HFFc6 (cell line): Measurements from ENCODE around the gene HIGD1C. TPM values are rescaled to one million over a fixed set of nuclear protein-coding genes. Genes with fewer than 3 reads are reported as not detected.
"Not testable (repeated sequence)": the region's sequence is repeated elsewhere in the genome, so short reads cannot be mapped to it uniquely, and the experiment has no call there.

Experiments
- DNase-seq: peaks from one replicate; pipeline ENCODE4 v3.0.0-alpha.2; 2018
- H3K27ac Mint-ChIP-seq: 2 replicates; pipeline ENCODE4 v1.8.0; 2020; ENCODE audit warnings: mild to moderate bottlenecking, mixed read lengths
- H3K27me3 Mint-ChIP-seq: 2 replicates; pipeline ENCODE4 v1.8.0; 2021; ENCODE audit warnings: mild to moderate bottlenecking, moderate library complexity, mixed read lengths; ENCODE audit not compliant: insufficient read depth
- H3K36me3 Mint-ChIP-seq: 2 replicates; pipeline ENCODE4 v1.8.0; 2021; ENCODE audit warnings: low read depth, mixed read lengths
- H3K4me1 Mint-ChIP-seq: 2 replicates; pipeline ENCODE4 v1.8.0; 2020; ENCODE audit warnings: low read depth, mixed read lengths
- H3K4me3 Mint-ChIP-seq: 2 replicates; pipeline ENCODE4 v1.8.0; 2020; ENCODE audit warnings: mild to moderate bottlenecking, moderate library complexity, mixed read lengths
- H3K9me3 Mint-ChIP-seq: 2 replicates; pipeline ENCODE4 v1.8.0; 2020; ENCODE audit warnings: mild to moderate bottlenecking, mixed read lengths
- CTCF ChIP-seq: fragments of 200-600 bp; sonication (generic); IDR thresholded peaks from 2 replicates; pipeline ENCODE4 v1.5.0; 2021; ENCODE audit warnings: antibody characterized with exemption, mild to moderate bottlenecking
- total RNA-seq, 6 experiments: library from RNA; stranded (reverse); fragmentation: NEBNext Ultra II Directional; extraction: Animal tissue kit (Norgen Biotek cat#: 25700); gene quantifications; 2 replicates in 1 of 6; 3 replicates in 5 of 6; pipeline ENCODE4 v1.2.3, GENCODE V29; 2021

HIGD1C gene
- total RNA-seq, 6 experiments from 2014 or later: not detected

- TF ChIP-seq CTCF: no peak
- Mint-ChIP-seq H3K4me3 (no peak overlapping the region), H3K36me3 (no peaks in the 10 kb centered on the region), H3K27me3 (peaks cover 7% of the 10 kb centered on the region), H3K9me3 (no peaks in the 10 kb centered on the region), H3K27ac (no peak overlapping the region), H3K4me1 (peaks cover 10% of the 10 kb centered on the region; the same call in 1 of the 2 replicates)
- no peak for DNase-seq
Observed at GRCh38 chr12:50949801-50950302, 2.5 kb upstream of the HIGD1C start.

- H3K27me3 Mint-ChIP-seq: peaks cover 7% of the 10 kb centered on the region
- H3K4me3 Mint-ChIP-seq: no peak overlapping the region
- H3K4me1 Mint-ChIP-seq: peaks cover 10% of the 10 kb centered on the region; the same call in 1 of the 2 replicates
- no peak overlapping the region for H3K27ac Mint-ChIP-seq
- H3K36me3 Mint-ChIP-seq: no peaks in the 10 kb centered on the region
- H3K9me3 Mint-ChIP-seq: no peaks in the 10 kb centered on the region
- no peak for DNase-seq
- no peak for TF ChIP-seq CTCF
Observed at GRCh38 chr12:50951112-50951511, 1.2 kb upstream of the HIGD1C start.

GRCh38 chr12:50953047-50953446 is 703 bp downstream of the HIGD1C start:
- TF ChIP-seq CTCF: no peak
- no peak overlapping the region for H3K4me3 Mint-ChIP-seq

GRCh38 chr12:50954789-50955188 is 2.4 kb downstream of the HIGD1C start:
- not testable (repeated sequence) for H3K36me3 Mint-ChIP-seq, H3K4me1 Mint-ChIP-seq, H3K27me3 Mint-ChIP-seq, DNase-seq, H3K27ac Mint-ChIP-seq, H3K4me3 Mint-ChIP-seq, H3K9me3 Mint-ChIP-seq

More at GRCh38 chr12:50953047-50953446, 703 bp downstream of the HIGD1C start:
- no peak for DNase-seq
- peaks cover 3% of the 10 kb centered on the region for H3K27me3 Mint-ChIP-seq
- peaks cover 8% of the 10 kb centered on the region; the same call in 1 of the 2 replicates for H3K4me1 Mint-ChIP-seq
- no peaks in the 10 kb centered on the region for H3K9me3 Mint-ChIP-seq
- H3K36me3 Mint-ChIP-seq: no peaks in the 10 kb centered on the region
- H3K27ac Mint-ChIP-seq: no peak overlapping the region

GRCh38 chr12:50955288-50955687 is 2.9 kb downstream of the HIGD1C start:
- H3K4me1 Mint-ChIP-seq: no peaks in the 10 kb centered on the region
- TF ChIP-seq CTCF: no peak
- H3K27ac Mint-ChIP-seq: no peak overlapping the region
- no peak for DNase-seq
- H3K27me3 Mint-ChIP-seq: no peaks in the 10 kb centered on the region
- no peak overlapping the region for H3K4me3 Mint-ChIP-seq
- no peaks in the 10 kb centered on the region for H3K9me3 Mint-ChIP-seq
- H3K36me3 Mint-ChIP-seq: no peaks in the 10 kb centered on the region

- Mint-ChIP-seq H3K27me3 (no peaks in the 10 kb centered on the region), H3K27ac (no peak overlapping the region), H3K36me3 (no peaks in the 10 kb centered on the region), H3K4me3 (no peak overlapping the region), H3K4me1 (no peaks in the 10 kb centered on the region), H3K9me3 (no peaks in the 10 kb centered on the region)
- DNase-seq: no peak
- TF ChIP-seq CTCF: no peak
Observed at GRCh38 chr12:50955697-50956096, 3.4 kb downstream of the HIGD1C start.
